ENCODE measurements around the gene TASP1.
"Not testable (repeated sequence)": the region's sequence is repeated elsewhere in the genome, so short reads cannot be mapped to it uniquely, and the experiment has no call there.

The TASP1 gene

DNA sequence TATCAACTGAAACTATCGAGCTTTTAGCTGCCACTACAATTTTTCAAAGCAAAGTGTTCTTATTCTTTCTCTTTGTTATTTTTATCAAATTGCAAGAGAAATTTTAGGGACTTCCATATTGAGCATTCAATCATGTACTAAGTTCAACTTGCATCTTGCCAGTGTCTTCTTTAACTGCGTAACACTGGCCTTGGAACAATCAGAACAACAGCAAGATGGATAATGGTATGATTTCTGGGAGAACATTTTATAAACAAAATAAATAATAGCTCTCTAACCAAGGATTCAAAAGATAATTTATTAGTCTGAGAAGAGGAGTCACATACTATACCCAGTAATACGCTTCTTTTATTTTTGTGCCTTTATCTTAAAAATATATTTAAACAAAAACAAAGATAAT is 249.6 kb downstream of the TASP1 start:
- WGBS (ENCODE audit: extremely low coverage, insufficient coverage, insufficient read length) = no CpG with 5 or more reads among the region's 3 CpGs
- Histone ChIP-seq H3K79me2 (ENCODE audit: control insufficient read depth, insufficient read depth, low read length, poor library complexity) (no peaks in the 10 kb centered on the region), H3K36me3 (ENCODE audit: control insufficient read depth in 1 of 2, insufficient read depth in 2 of 2, low read length in 2 of 2) (peaks cover 0 to 2% of the 10 kb centered on the region in 2 experiments), H3K4me2 (ENCODE audit: low read length) (no peak overlapping the region), H3K27me3 (ENCODE audit: insufficient read depth, low read length) (no peaks in the 10 kb centered on the region), H3K9me3 (ENCODE audit: insufficient read depth, low read depth, low read length) (peaks cover 2% of the 10 kb centered on the region), H4K12ac (ENCODE audit: low read depth, low read length) (no peak overlapping the region), H3K9ac (ENCODE audit: low read length) (no peak overlapping the region), H3K4me1 (ENCODE audit: control insufficient read depth in 1 of 2, insufficient read depth in 2 of 2, low read length in 2 of 2) (no peaks in the 10 kb centered on the region), H3K23ac (ENCODE audit: low read length) (no peak overlapping the region), H4K8ac (ENCODE audit: low read depth, low read length) (no peak overlapping the region), H4K91ac (ENCODE audit: low read depth, low read length) (no peak overlapping the region), H3K18ac (ENCODE audit: low read length) (no peak overlapping the region), H3K4ac (ENCODE audit: low read depth, low read length) (no peak overlapping the region), H2AK5ac (ENCODE audit: low read length) (no peak overlapping the region), H3K4me3 (ENCODE audit: low read depth, low read length) (no peak overlapping the region), H3K14ac (ENCODE audit: low read length) (no peak overlapping the region), H3K27ac (ENCODE audit: low read depth, low read length) (no peak overlapping the region), H2BK120ac (ENCODE audit: insufficient read depth, low read length, poor library complexity) (no peak overlapping the region), H2BK12ac (ENCODE audit: low read length) (no peak overlapping the region), H2AFZ (ENCODE audit: insufficient read depth, low read length, poor library complexity) (no peak overlapping the region), H3K79me1 (ENCODE audit: low read length) (no peaks in the 10 kb centered on the region), H2BK5ac (ENCODE audit: low read depth, low read length, poor library complexity) (no peak overlapping the region)
- DNase-seq = no peak

DNA sequence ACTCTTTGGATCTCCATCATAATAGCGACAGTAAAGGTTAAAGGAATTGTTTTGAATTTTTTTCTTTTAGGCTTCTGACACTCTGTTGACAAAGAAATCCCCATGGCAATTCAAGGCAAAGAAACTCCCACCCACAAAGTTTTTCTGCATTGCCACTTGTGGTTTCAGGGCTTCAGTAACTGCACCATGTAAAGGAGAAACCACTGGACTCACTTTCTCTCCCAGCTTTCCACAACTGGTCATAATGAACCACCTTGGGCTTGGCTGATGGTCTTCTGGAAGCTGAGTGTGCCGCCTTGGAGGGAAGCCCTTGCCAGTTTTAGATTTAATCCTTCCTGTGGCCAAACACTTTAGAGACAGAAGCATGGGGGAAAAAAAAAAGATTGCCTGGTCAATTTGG is 254.6 kb downstream of the TASP1 start:
- H3K36me3 ChIP-seq (ENCODE audit: control insufficient read depth in 1 of 2, insufficient read depth in 2 of 2, low read length in 2 of 2) = peaks cover 0 to 2% of the 10 kb centered on the region in 2 experiments
- no peaks in the 10 kb centered on the region for H3K4me1 ChIP-seq (ENCODE audit: control insufficient read depth in 1 of 2, insufficient read depth in 2 of 2, low read length in 2 of 2)
- H3K79me1 ChIP-seq (ENCODE audit: low read length) = no peaks in the 10 kb centered on the region
- no peak overlapping the region for H3K4me3 ChIP-seq (ENCODE audit: low read depth, low read length)
- no peak for DNase-seq
- no peak overlapping the region for H4K8ac ChIP-seq (ENCODE audit: low read depth, low read length)
- no peaks in the 10 kb centered on the region for H3K79me2 ChIP-seq (ENCODE audit: control insufficient read depth, insufficient read depth, low read length, poor library complexity)
- no peak overlapping the region for H3K9ac ChIP-seq (ENCODE audit: low read length)
- H2AK5ac ChIP-seq (ENCODE audit: low read length) = no peak overlapping the region
- H2BK12ac ChIP-seq (ENCODE audit: low read length) = no peak overlapping the region
- H3K27ac ChIP-seq (ENCODE audit: low read depth, low read length) = no peak overlapping the region
- H3K27me3 ChIP-seq (ENCODE audit: insufficient read depth, low read length) = no peaks in the 10 kb centered on the region
- H4K91ac ChIP-seq (ENCODE audit: low read depth, low read length) = no peak overlapping the region
- H3K14ac ChIP-seq (ENCODE audit: low read length) = no peak overlapping the region
- no peak overlapping the region for H4K12ac ChIP-seq (ENCODE audit: low read depth, low read length)
- H3K23ac ChIP-seq (ENCODE audit: low read length) = no peak overlapping the region
- no peak overlapping the region for H2BK120ac ChIP-seq (ENCODE audit: insufficient read depth, low read length, poor library complexity)
- H3K4ac ChIP-seq (ENCODE audit: low read depth, low read length) = no peak overlapping the region
- no peak overlapping the region for H2BK5ac ChIP-seq (ENCODE audit: low read depth, low read length, poor library complexity)
- H3K4me2 ChIP-seq (ENCODE audit: low read length) = no peak overlapping the region
- H2AFZ ChIP-seq (ENCODE audit: insufficient read depth, low read length, poor library complexity) = no peak overlapping the region
- no peak overlapping the region for H3K18ac ChIP-seq (ENCODE audit: low read length)
- no CpG with 5 or more reads among the region's 2 CpGs for WGBS (ENCODE audit: extremely low coverage, insufficient coverage, insufficient read length)
- peaks cover 3% of the 10 kb centered on the region for H3K9me3 ChIP-seq (ENCODE audit: insufficient read depth, low read depth, low read length)

DNA sequence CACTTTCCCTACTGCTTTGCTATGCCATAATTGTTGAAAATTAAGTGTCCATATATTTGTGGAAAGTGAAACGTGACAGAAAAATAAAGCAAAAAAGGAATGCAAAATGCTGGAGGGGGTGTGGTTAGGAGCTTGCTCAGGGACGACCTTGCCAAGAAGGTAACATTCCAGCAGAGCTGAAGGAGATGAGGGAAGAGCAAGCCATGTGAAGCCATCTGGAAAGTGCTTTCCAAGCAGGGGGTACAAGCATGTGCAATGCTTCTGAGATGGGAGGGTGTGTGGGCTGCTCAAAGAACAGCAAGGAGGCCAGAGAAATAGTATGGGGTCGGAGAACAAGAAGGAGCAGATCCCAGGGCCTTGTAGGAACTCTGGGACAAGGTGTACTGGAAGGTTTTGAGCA is 255.9 kb downstream of the TASP1 start:
- H3K23ac ChIP-seq (ENCODE audit: low read length) = no peak overlapping the region
- H3K36me3 ChIP-seq (ENCODE audit: control insufficient read depth in 1 of 2, insufficient read depth in 2 of 2, low read length in 2 of 2) = peaks cover 0 to 2% of the 10 kb centered on the region in 2 experiments
- no peaks in the 10 kb centered on the region for H3K4me1 ChIP-seq (ENCODE audit: control insufficient read depth in 1 of 2, insufficient read depth in 2 of 2, low read length in 2 of 2)
- H2BK120ac ChIP-seq (ENCODE audit: insufficient read depth, low read length, poor library complexity) = no peak overlapping the region
- no CpG with 5 or more reads among the region's 3 CpGs for WGBS (ENCODE audit: extremely low coverage, insufficient coverage, insufficient read length)
- no peak overlapping the region for H3K4ac ChIP-seq (ENCODE audit: low read depth, low read length)
- H4K91ac ChIP-seq (ENCODE audit: low read depth, low read length) = no peak overlapping the region
- no peak overlapping the region for H2AK5ac ChIP-seq (ENCODE audit: low read length)
- no peaks in the 10 kb centered on the region for H3K27me3 ChIP-seq (ENCODE audit: insufficient read depth, low read length)
- H2AFZ ChIP-seq (ENCODE audit: insufficient read depth, low read length, poor library complexity) = no peak overlapping the region
- peaks cover 3% of the 10 kb centered on the region for H3K9me3 ChIP-seq (ENCODE audit: insufficient read depth, low read depth, low read length)
- no peaks in the 10 kb centered on the region for H3K79me1 ChIP-seq (ENCODE audit: low read length)
- H3K27ac ChIP-seq (ENCODE audit: low read depth, low read length) = no peak overlapping the region
- no peak overlapping the region for H3K4me2 ChIP-seq (ENCODE audit: low read length)
- no peak overlapping the region for H3K14ac ChIP-seq (ENCODE audit: low read length)
- no peak for DNase-seq
- no peak overlapping the region for H2BK5ac ChIP-seq (ENCODE audit: low read depth, low read length, poor library complexity)
- no peak overlapping the region for H4K8ac ChIP-seq (ENCODE audit: low read depth, low read length)
- H4K12ac ChIP-seq (ENCODE audit: low read depth, low read length) = no peak overlapping the region
- H3K9ac ChIP-seq (ENCODE audit: low read length) = no peak overlapping the region
- no peaks in the 10 kb centered on the region for H3K79me2 ChIP-seq (ENCODE audit: control insufficient read depth, insufficient read depth, low read length, poor library complexity)
- H2BK12ac ChIP-seq (ENCODE audit: low read length) = no peak overlapping the region
- no peak overlapping the region for H3K18ac ChIP-seq (ENCODE audit: low read length)
- no peak overlapping the region for H3K4me3 ChIP-seq (ENCODE audit: low read depth, low read length)

DNA sequence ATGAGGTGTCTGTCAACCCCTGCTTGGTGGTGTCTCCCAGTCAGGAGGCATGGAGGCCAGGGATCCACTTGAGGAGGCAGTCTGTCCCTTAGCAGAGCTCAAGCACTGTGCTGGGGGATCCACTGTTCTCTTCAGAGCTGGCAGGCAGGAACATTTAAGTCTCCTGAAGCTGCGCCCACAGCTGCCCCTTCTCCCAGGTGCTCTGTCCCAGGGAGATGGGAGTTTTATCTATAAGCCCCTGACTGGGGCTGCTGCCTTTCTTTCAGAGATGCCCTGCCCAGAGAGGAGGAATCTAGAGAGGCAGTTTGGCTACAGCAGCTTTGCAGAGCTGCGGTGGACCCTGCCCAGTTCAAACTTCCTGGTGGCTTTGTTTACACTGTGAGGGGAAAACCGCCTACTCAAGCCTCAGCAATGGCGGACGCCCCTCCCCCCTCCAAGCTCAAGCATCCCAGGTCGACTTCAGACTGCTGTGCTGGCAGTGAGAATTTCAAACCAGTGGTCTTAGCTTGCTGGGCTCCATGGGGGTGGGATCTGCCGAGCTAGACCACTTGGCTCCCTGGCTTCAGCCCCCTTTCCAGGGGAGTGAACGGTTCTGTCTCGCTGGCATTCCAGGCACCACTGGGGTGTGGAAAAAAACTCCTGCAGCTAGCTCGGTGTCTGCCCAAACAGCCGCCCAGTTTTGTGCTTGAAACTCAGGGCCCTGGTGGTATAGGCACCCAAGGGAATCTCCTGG is 258.1 kb downstream of the TASP1 start:
- H3K4me2 ChIP-seq (ENCODE audit: low read length); H2BK120ac ChIP-seq (ENCODE audit: insufficient read depth, low read length, poor library complexity); H2BK12ac ChIP-seq (ENCODE audit: low read length); H3K27me3 ChIP-seq (ENCODE audit: insufficient read depth, low read length); H3K9ac ChIP-seq (ENCODE audit: low read length); DNase-seq; H2AFZ ChIP-seq (ENCODE audit: insufficient read depth, low read length, poor library complexity); H2AK5ac ChIP-seq (ENCODE audit: low read length); H2BK5ac ChIP-seq (ENCODE audit: low read depth, low read length, poor library complexity); H3K27ac ChIP-seq (ENCODE audit: low read depth, low read length); H4K12ac ChIP-seq (ENCODE audit: low read depth, low read length); H4K91ac ChIP-seq (ENCODE audit: low read depth, low read length); H3K4me3 ChIP-seq (ENCODE audit: low read depth, low read length); H4K8ac ChIP-seq (ENCODE audit: low read depth, low read length); H3K4me1 ChIP-seq (ENCODE audit: control insufficient read depth in 1 of 2, insufficient read depth in 2 of 2, low read length in 2 of 2); H3K23ac ChIP-seq (ENCODE audit: low read length); H3K18ac ChIP-seq (ENCODE audit: low read length); H3K79me2 ChIP-seq (ENCODE audit: control insufficient read depth, insufficient read depth, low read length, poor library complexity); H3K79me1 ChIP-seq (ENCODE audit: low read length); H3K14ac ChIP-seq (ENCODE audit: low read length); H3K36me3 ChIP-seq (ENCODE audit: control insufficient read depth in 1 of 2, insufficient read depth in 2 of 2, low read length in 2 of 2); H3K4ac ChIP-seq (ENCODE audit: low read depth, low read length); H3K9me3 ChIP-seq (ENCODE audit: insufficient read depth, low read depth, low read length): not testable (repeated sequence)
- no CpG with 5 or more reads among the region's 11 CpGs for WGBS (ENCODE audit: extremely low coverage, insufficient coverage, insufficient read length)
